ENCODE data around the gene ARHGAP11A. TPM values are rescaled to one million over a fixed set of nuclear protein-coding genes. Genes with fewer than 3 reads are reported as not detected.

ARHGAP11A gene
- total RNA-seq: 14.6 and 19.1 TPM in 2 replicates

GRCh38 chr15:32615051-32615870 lies at the start of gene ARHGAP11A:
Gene ARHGAP11A (plus strand): TSS chr15:32615504. CDS start chr15:32616212, 708 bp downstream.

DNA sequence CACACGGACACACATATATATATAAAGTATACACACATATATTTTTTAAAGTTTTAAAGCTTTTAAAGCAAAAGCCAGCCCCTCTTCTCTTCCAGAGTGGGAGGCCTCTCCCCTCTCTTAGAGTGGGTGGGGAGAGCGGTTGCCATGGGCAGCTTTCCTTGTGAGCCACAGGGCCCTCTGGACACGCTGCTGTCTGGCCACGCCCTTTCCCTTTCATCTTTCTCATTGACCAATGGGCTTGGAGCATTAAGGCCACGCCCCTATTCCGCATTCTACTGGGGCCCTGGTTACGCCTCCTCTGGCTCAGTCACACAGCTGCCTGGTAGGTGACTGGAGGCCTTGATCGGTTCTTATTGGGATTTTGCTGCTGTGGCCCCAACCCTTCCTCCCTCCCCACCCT lies 22.2 kb upstream of the ARHGAP11A start, which contains the start of gene GOLGA8N:
Gene GOLGA8N, plus strand, starts transcription at position 306 of the 400 bp plus-strand sequence.

GRCh38 chr15:32641517-32642059 lies 26.3 kb downstream of the ARHGAP11A start, which contains the start of gene SCG5:
Gene SCG5 (plus strand): TSS chr15:32641710. CDS start chr15:32643593, 1,883 bp downstream.

Other genes with a start within 250 kb of the ARHGAP11A start
- gene GOLGA8K, start 212.2 kb upstream of the ARHGAP11A start, total RNA-seq: 0.07 TPM in 1 of 2 replicates, not detected in the other
- not detected in 2 replicates for gene GOLGA8O, start 159.9 kb upstream of the ARHGAP11A start, total RNA-seq
- gene GOLGA8N, start 22.0 kb upstream of the ARHGAP11A start, total RNA-seq: 0.65 and 1.4 TPM in 2 replicates
- gene SCG5, start 26.2 kb downstream of the ARHGAP11A start, total RNA-seq: 1.3 and 4.4 TPM in 2 replicates
- gene GREM1, start 102.5 kb downstream of the ARHGAP11A start, total RNA-seq: 0.23 and 0.92 TPM in 2 replicates